Measurements from ENCODE around the gene ATP2B2. TPM values are rescaled to one million over a fixed set of nuclear protein-coding genes. Genes with fewer than 3 reads are reported as not detected.

ATP2B2 gene
- total RNA-seq, 1 experiment from 2014 or later, result not detected

- intact Hi-C loops (cut with micrococcal nuclease), result loop anchor here (10.0 kb wide), 1 partner anchor 188 kb away; no protein-coding TSS in a partner anchor
- Histone ChIP-seq H3K79me2 (ENCODE audit: insufficient read depth, low read length) (no peaks in the 10 kb centered on the region), H3K27ac (ENCODE audit: low read depth, low read length) (no peak overlapping the region), H3K36me3 (ENCODE audit: control insufficient read depth in 1 of 2, insufficient read depth in 2 of 2, low read length in 2 of 2) (no peaks in the 10 kb centered on the region), H3K9ac (ENCODE audit: low read length) (no peak overlapping the region), H2AFZ (ENCODE audit: low read depth, low read length, poor library complexity, severe bottlenecking) (no peak overlapping the region), H3K9me2 (ENCODE audit: insufficient read depth) (no peaks in the 10 kb centered on the region), H3K4me3 (replicated peaks in 1 of 2; ENCODE audit: low read depth in 1 of 2, low read length in 2 of 2) (no peak overlapping the region), H4K20me1 (ENCODE audit: insufficient read depth) (no peaks in the 10 kb centered on the region), H3K4me2 (ENCODE audit: low read length) (no peak overlapping the region), H3K4me1 (ENCODE audit: control insufficient read depth in 1 of 2, insufficient read depth in 2 of 2, low read length in 2 of 2) (peaks cover 0 to 19% of the 10 kb centered on the region in 2 experiments; a peak in 2 of 4 replicates), H3K9me3 (ENCODE audit: control insufficient read depth in 1 of 2, insufficient read depth in 1 of 2, low read depth in 1 of 2, low read length in 2 of 2) (no peaks in the 10 kb centered on the region), H3K27me3 (ENCODE audit: insufficient read depth, low read length) (peaks cover 8% of the 10 kb centered on the region; the same call in 1 of the 2 replicates)
- RAD21 ChIA-PET (ENCODE audit: low non-redundant PET in 1 of 2, low total read pairs in 2 of 2, uncharacterized antibody in 2 of 2, unreplicated experiment in 2 of 2), result no interaction called here
- CTCF ChIA-PET, result no interaction called here
- POLR2A ChIA-PET, result no interaction called here
- BruUV-seq (replicated peaks), result no TSS peak
- no peak for ATAC-seq
- TF ChIP-seq POLR2AphosphoS5 (IDR thresholded peaks at IDR 0.05; ENCODE audit: low read depth, low read length), result no peak
- TF ChIP-seq, protein P1, sequence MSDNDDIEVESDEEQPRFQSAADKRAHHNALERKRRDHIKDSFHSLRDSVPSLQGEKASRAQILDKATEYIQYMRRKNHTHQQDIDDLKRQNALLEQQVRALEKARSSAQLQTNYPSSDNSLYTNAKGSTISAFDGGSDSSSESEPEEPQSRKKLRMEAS (IDR thresholded peaks at IDR 0.05), result no peak
- no peak for TF ChIP-seq RAD21 (IDR thresholded peaks at IDR 0.05; ENCODE audit: low read depth)
- TF ChIP-seq SRF (IDR thresholded peaks at IDR 0.05; ENCODE audit: low read depth), result no peak
- no peak for TF ChIP-seq ZBTB33 (IDR thresholded peaks at IDR 0.05; ENCODE audit: extremely low read depth, insufficient replicate concordance, low read length)
- no peak for TF ChIP-seq CTCF (IDR thresholded peaks at IDR 0.05 in 2 of 3, conservative IDR thresholded peaks at IDR 0.05 in 1 of 3; ENCODE audit: borderline replicate concordance in 1 of 3, insufficient read depth in 1 of 3, low read depth in 2 of 3, low read length in 2 of 3)
- no peak for TF ChIP-seq CBX3 (IDR thresholded peaks at IDR 0.05; ENCODE audit: low read depth)
- no peak for TF ChIP-seq JUND (IDR thresholded peaks at IDR 0.05)
- no peak for TF ChIP-seq TCF7L2 (IDR thresholded peaks at IDR 0.05; ENCODE audit: borderline replicate concordance, extremely low read depth, insufficient read depth, insufficient read length)
- no peak for TF ChIP-seq SIN3A (IDR thresholded peaks at IDR 0.05; ENCODE audit: low read depth)
- TF ChIP-seq CEBPB (IDR thresholded peaks at IDR 0.05; ENCODE audit: low read depth), result no peak
- TF ChIP-seq ELF1 (IDR thresholded peaks at IDR 0.05; ENCODE audit: borderline replicate concordance, low read depth), result no peak
- DNase-seq (ENCODE audit: low read depth, low spot score), result no peak
Measured at GRCh38 chr3:10516544-10517452, 11.4 kb upstream of the ATP2B2 start.

Measured in HCT116 (cell line).